M059J (cell line): ENCODE measurements around the gene TBC1D4. TPM values are rescaled to one million over a fixed set of nuclear protein-coding genes. Genes with fewer than 3 reads are reported as not detected.

Experiments
- DNase-seq: peaks from one replicate; pipeline ENCODE4 v3.0.0-alpha.2; 2012; ENCODE audit warnings: low read depth
- total RNA-seq: library from RNA; depleted of rRNA; stranded (reverse); fragments of >200 nt; shearing (Covaris generic); gene quantifications from 2 replicates; pipeline ENCODE4 v1.2.3, GENCODE V29; 2014; rRNA removed

The TBC1D4 gene, protein sequence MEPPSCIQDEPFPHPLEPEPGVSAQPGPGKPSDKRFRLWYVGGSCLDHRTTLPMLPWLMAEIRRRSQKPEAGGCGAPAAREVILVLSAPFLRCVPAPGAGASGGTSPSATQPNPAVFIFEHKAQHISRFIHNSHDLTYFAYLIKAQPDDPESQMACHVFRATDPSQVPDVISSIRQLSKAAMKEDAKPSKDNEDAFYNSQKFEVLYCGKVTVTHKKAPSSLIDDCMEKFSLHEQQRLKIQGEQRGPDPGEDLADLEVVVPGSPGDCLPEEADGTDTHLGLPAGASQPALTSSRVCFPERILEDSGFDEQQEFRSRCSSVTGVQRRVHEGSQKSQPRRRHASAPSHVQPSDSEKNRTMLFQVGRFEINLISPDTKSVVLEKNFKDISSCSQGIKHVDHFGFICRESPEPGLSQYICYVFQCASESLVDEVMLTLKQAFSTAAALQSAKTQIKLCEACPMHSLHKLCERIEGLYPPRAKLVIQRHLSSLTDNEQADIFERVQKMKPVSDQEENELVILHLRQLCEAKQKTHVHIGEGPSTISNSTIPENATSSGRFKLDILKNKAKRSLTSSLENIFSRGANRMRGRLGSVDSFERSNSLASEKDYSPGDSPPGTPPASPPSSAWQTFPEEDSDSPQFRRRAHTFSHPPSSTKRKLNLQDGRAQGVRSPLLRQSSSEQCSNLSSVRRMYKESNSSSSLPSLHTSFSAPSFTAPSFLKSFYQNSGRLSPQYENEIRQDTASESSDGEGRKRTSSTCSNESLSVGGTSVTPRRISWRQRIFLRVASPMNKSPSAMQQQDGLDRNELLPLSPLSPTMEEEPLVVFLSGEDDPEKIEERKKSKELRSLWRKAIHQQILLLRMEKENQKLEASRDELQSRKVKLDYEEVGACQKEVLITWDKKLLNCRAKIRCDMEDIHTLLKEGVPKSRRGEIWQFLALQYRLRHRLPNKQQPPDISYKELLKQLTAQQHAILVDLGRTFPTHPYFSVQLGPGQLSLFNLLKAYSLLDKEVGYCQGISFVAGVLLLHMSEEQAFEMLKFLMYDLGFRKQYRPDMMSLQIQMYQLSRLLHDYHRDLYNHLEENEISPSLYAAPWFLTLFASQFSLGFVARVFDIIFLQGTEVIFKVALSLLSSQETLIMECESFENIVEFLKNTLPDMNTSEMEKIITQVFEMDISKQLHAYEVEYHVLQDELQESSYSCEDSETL (N-terminal part only)
- total RNA-seq = 6.6 and 9.9 TPM in 2 replicates

DNA sequence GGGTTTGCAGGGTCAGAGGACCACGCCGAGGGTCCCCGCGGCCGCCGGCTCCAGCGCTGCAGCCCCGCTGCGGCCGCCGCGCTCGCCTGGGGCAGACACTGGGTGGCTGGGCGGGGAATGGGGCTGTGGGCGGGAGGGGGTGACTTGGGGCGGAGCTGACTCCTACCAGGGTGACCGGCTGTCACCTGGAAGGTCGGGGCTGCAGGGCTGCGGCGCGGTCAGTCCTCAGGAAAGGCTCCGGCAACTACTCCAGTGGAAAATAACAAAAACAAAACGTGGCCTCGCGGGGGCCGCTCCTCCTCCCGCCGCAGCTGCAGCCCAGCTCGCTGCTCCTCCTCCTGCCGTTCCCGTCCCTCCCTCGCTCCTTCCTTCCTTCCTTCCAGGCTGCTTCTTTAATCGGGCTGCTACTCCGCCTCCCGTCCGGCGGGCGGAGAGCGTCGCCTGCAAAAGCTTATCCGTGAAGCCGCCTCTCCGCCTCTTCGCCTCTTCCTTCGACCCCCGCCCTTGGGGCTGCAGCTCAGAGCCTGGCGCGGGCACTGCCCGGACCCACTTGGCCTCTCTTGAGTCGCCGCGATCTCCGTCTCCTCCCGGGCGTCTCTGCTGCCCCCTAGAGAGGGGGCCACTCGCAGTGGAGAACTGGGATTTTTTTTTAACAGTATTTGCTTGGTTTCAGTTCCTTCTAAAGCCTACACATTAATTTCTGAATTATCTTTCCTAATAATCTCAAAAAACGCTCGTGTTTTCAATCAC, at the start of gene TBC1D4:
TSS of gene TBC1D4 (minus strand) at position 100 of the 750 bp plus-strand sequence. CDS start 402 bp downstream, outside the sequence.
- peak; percentile 94 for DNase-seq

DNA sequence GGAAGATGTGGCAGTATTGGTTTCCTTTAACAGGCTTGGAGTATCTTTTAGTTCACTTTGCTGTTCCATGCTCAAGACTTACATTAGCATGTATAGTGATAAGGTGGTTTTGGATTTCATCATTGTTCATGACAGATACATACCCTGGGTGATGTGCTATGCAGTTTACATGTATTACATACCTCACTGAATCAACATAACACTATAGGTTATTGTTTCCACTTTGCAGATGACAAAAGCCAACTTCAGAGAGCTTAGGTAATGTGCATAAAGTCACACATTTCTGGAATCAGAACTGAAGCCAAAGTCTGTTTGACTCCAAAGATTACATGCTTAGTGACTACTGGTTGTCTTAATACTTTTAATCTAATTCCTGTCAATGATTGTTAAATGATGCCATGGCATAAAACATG, 48.6 kb upstream of the TBC1D4 start:
- no peak for DNase-seq

DNA sequence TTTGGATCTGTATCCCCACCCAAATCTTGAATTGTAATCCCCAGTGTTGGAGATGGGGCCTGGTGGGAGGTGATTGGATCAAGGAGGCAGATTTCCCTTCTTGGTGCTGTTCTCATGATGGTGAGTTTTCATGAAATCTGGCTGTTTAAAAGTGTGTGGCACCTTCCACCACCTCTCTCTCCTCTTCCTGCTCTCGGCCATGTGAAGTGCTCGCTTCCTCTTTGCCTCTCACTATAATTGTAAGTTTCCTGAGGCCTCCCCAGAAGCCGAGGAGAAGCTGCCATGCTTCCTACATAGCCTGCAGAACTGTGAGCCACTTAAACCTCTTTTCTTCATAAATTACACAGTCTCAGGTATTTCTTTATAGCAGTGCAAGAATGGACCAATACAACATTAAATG, 40.0 kb upstream of the TBC1D4 start:
- no peak for DNase-seq

DNA sequence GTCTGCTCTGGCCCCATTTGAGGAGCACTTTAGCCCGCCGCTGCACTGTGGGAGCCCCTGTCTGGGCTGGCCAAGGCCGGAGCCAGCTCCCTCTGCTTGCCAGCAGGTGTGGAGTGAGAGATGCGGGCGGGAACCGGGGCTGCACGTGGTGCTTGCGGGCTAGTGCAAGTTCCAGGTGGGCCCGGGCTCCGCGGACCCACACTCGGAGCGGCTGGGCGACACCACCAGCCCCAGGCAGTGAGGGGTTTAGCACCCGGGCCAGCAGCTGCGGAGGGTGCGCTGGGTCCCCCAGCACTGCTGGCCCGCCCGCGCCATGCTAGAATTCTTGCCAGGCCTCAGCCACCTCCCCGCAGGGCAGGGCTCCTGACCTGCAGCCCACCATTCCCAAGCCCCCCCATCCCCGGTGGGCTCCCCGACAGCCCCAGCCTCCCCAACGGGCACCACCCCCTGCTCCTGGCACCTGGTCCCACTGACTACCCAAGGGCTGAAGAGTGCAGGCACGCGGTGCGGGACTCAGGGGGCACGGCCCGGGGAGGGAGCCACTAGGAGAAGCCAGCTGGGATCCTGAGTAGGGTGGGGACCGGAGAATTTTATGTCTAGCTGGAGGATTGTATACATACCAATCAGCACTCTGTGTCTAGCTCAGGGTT, 36.6 kb upstream of the TBC1D4 start:
- DNase-seq = no peak

DNA sequence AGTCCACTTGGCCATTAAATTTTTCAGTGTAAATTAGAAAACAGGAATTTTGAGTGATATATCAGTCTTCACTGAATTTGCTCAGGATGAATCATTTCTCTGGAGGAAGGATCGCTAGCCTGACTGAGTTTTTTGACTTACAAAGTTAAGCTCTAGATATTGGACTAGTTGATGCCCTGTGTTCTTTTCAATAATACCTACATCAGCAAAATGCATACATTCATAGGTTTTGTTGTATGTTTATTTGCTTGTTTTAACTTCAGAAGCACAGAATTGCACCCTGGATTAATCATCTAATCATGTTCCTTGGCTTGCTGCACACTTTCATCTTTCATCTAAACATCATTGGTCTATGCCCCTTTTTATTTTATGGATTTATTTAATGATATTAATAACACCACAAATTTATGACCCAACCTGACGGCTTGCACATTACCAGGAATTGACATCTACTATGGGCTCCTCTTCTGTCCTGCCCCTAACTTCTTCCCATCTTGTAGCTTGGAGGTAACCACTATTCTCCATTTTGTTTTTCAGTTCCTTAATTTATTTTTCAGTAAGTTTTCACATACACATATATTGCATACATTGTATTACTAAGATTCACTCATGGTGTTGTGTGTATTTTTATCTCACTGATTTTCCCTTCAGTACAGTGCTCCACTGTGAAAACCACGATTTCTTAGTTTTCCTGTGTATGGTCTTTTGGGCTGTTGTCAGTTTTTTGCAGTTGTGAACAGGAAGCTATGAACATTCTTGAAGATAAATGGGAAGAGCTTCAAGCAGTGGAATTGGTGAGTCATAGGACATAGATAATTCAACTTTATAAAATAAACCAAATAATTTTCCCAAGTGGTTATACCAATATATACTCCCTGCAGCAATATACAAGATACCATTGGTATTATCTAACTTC, 32.4 kb upstream of the TBC1D4 start:
- DNase-seq = peak; percentile 24

DNA sequence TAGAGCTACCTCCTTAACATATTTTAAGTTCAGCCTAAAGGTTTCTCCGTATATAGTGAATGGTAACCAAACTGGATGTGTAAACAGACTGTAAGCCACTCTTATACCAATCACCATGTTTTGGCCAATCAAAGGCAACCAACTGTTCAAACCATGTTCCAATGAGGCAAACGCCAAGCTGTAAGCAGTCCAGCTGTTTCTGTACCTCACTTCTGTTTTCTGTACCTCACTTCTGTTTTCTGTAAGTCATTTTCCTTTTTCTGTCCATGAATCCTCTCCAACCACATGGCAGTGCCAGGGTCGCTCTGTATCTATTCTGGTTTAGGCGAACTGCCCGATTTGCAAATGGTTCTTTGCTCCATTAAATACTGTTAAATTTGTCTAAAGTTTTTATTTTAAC, 31.3 kb upstream of the TBC1D4 start:
- DNase-seq = no peak

DNA sequence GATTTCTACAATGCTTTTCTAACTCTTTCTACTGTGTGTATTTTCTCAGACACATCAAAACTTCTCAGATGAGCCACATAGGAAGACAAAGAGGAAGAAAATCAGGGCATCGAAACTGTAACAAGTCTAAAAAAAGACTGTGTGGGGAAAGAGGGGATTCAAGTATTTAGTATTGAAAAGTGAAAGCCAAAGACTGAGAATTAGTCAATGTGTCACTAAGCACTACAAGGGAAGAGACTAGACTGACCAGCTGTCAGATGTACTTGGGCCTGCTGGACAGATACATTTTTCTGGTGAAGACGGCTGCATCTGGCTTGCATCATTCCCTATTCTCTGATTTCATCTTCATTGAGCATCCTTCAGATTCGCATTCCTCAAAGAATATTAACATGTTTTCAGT, 30.3 kb upstream of the TBC1D4 start:
- no peak for DNase-seq

DNA sequence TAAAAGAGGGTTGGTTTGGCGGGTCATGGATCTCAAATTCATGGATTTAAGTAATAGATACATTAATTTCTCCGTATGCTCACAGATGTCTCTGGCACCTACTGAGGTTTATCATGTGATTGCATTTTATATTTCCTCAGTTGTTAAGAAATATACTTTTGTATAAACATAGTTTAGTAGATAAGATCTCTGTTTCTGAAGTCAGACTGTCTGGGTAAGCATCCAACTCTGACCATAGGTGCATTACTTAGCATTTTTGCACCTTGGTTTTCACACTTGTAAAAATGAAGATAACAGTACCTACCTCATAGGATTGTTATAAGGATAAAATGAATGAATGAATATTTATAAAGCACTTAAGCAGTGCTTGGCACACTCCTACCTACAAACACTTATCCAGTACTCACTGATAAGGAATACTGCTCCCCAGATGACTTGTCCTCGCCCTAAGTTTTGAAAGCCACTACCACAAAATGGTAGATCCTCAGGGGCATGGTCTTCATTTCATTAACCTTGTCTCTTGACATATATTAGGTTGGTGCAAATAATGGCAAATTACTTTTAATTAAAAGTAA, 29.2 kb upstream of the TBC1D4 start:
- DNase-seq = no peak

DNA sequence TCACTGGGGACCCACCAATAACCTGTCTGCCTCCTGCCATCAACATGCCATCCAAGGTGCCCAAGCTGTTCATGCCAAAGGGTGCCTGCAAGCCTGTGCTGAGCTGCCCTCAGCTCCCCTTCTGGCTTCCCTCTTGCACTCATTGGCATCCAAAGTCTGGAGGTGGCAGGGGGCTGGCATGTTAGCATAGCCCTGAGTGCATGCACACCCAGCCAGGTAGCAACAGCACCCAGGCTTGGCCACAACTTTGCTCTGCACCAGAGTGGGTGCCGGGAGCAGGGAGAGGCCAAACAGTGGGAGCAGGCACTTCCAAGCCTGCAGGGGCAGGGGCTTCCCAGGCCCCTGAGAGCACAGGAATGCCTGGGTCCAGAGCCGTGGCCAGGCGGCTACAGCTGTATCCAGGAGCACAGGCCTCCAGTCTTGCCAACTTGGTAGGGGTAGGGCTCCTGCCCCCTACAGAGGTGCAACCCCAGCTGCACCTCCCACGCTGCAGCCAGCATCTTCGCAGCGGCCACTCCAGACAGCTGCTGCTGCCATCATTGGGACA, 26.1 kb upstream of the TBC1D4 start:
- no peak for DNase-seq

DNA sequence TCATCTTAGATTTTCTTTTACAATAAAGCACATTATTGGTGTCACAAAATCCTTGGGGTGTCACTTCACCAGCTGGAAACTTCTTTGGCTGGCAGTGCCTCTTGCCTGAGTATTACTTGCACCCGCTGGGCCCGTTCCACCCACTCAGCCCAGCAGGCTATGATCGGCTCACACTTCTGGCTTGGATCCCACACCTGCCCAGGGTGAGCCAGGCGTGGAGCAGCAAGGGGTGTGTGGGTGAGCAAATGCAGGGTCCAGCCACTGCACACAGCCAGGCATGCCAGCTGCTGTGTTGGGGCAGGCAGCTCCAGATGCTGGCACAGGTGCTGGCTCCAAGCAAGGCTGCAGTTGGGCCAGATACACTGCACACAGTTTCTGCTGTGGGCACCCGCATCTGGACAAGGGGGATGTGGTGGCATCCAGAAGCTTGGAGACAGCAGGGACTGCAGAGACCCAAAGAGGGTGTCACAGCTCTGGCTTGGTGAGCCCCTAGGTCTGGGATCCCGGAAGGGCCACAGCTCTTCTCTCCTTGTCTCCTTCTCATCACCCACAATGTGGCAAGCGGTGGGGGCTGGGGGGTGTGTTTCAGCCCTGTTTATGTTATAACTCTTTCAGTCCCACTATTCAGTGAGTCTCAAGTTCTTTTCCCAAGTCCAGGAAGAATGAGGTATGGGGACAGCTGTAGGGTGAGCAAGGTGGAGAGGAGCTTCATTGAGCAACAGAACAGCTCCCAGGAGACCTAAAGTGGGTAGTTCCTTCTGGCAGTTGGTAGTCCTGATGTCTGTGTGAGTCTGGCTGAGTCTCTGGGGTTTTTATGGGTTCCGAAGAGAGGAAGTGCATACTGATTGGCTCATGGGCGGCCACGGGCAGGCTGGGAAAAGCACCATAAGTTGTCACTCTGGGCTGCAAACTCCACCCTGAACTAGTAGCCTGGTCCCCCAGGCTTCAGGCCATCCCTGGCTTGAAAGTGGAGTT, 25.3 kb upstream of the TBC1D4 start:
- no peak for DNase-seq

DNA sequence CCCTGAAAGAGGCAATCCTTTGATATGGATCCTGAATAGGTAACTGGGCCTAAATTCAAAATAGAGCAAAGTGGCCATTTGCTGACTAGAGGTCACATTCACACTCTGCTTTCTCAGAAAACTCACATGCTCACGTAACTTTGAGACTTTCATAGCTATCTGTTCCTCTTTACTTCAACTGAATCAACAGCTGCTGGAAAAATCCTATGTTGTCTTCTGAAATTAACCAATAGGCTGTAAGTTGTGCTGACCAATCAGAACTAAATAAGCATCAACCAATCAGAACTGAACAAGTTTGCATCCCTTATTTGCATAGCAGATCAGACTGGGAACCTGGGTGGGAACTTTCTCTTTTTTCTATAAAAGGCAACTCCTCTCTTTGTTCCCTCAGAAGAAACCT, 24.0 kb upstream of the TBC1D4 start:
- no peak for DNase-seq

DNA sequence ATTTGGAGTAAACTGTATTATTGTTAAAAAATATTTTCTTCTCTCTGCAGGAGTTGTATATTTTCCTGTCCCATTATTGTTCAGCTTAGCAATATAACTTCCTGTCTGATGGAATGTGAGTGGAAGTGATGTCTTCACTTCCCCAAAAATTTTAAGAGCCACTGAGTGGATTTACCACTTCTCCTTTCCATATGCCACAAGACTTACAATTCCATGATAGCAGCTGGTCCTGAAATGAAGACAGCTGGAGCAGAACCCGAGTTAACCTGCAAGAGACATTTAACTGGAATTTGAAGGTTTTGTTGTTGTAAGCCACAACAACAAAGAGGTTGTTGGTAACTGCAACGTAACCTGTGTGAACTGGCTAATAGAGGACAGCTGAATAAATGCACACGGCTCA, 23.4 kb upstream of the TBC1D4 start:
- no peak for DNase-seq

DNA sequence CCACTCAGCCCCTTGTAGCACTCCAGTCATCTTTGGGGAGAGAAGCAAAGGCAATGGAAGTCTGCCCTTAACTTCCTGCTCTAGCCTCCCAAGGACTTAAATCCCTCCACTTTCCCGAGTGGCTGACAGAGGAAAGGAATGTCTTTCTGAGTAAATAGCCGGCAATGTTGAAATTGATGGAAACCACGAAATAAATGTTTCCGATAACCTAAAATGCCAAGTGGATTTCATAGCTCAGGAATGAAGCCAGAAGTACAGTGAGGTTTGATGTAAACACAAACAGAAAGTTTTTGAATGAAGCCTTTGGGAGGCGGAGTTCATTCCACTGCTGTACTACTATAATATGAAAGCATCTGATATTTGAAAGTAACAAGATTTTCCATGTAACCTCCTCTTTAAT, 14.0 kb upstream of the TBC1D4 start:
- DNase-seq = peak; percentile 90

DNA sequence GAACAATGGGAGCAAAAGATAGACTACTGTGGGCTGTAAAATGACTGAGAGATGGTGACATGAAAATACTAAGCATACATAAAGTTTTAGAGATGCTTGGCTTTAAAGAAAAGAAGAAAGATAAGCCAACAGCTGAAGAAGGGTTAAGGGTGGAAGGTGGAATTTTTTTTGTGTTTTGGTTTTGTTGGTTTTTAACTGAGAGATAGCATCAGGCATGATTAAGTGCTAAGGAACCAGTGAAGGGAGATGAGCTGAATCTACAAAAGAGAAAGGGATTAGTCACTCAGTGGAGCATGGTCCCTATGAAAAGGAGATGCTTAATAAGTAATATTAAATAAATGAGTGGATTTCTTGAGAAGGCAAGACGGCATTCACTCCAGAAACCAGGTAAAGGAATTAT, 12.5 kb upstream of the TBC1D4 start:
- DNase-seq = peak; percentile 69

DNA sequence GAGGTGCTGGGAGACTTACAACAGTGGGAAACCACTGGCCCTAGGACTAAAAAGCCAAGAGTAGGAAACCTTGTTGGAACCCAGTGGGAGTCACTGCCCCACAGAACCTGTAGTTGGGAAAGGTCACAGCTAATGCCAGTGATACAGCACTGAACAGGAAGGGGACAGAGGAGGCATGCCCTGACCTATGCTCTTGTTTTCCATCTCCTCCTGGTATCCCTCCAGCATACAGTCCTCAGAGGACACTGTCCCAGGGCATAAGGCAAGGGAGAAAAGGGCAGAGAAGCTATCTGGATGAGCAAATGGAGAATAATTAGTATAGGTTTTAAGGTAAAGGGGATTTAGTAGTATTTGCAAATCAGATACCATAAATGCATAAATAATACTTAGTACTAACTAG, 11.2 kb upstream of the TBC1D4 start:
- DNase-seq = no peak

DNA sequence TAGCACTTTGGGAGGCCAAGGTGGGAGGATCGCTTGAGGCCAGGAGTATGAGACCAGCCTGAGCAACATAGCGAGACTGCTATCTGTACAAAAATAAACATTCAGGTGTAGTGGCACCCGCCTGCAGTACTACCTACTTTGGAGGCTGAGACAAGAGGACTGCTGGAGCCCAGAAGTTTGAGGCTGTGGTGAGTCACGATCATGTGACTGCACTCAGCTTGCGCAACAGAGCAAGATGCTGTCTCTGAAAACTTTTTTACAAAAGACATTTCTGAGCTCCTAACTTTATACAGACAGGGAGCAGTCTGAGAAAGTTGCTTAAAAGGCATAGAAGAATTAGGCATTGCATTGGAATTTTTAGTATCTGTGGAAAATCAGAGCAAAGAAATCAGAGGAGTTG, 10.4 kb upstream of the TBC1D4 start:
- peak; percentile 32 for DNase-seq

DNA sequence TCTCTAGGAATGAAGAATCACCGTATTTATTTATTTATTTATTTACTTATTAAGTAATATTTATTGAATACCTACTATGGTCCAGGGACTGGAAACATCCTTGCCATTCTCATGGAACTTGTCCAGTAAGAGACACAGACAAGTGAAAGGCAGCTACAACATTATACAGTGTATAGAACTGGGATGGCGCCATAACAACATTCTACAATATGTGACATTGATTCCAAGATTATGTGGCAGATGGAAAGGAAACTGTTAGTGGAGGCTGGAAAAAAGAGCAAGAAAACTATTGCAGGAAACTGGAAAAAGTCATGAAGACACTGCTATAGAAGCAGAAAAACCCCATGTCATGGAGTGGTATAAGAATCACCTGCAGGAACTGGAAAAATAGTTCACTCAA, 9.4 kb upstream of the TBC1D4 start:
- no peak for DNase-seq
